ENCODE measurements around the gene NR6A1. TPM values are rescaled to one million over a fixed set of nuclear protein-coding genes. Genes with fewer than 3 reads are reported as not detected.

Gene NR6A1
- total RNA-seq, 1 donor from 2014 or later, result 302 TPM

DNA sequence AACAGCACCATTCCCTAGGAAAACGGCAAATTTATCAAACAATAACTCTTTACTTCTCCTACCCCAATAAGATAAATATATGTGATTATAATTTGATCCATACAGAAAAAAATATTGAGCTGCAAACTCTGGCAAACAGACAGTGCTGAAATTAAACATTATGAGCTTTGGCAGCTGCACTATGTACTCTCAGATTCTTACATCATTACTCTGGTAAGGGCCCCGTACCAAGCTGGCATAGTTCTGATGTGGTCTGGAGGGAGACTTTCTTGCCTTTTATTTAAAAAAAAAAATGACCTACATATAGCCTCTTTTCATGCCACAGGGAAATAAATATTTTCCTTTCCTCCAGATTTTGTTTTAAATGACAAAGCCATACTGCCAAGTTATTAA is 95.0 kb downstream of the NR6A1 start:
- Histone ChIP-seq H3K27ac (no peak overlapping the region), H3K9ac (no peak overlapping the region), H3F3A (ENCODE audit: low read depth) (no peaks in the 10 kb centered on the region), H3K27me3 (no peaks in the 10 kb centered on the region), H3K4me2 (no peak overlapping the region), H2AFZ (replicated peaks) (no peak overlapping the region), H3K9me3 (ENCODE audit: low read depth) (no peaks in the 10 kb centered on the region), H3K4me1 (no peaks in the 10 kb centered on the region), H4K20me1 (ENCODE audit: low read depth) (peaks cover 77% of the 10 kb centered on the region), H3K4me3 (no peak overlapping the region), H3K36me3 (no peaks in the 10 kb centered on the region), H3K79me2 (ENCODE audit: low read depth) (peaks cover 96% of the 10 kb centered on the region)
- Mint-ChIP-seq H3K27me3 (ENCODE audit: insufficient read depth, low read depth) (peaks cover 2% of the 10 kb centered on the region), H3K4me3 (no peak overlapping the region), H3K9me3 (no peaks in the 10 kb centered on the region), H3K27ac (no peak overlapping the region), H3K36me3 (peaks cover 23% of the 10 kb centered on the region), H3K4me1 (peaks cover 9% of the 10 kb centered on the region)
- DNase-seq (ENCODE audit: low spot score), result no peak
- TF ChIP-seq, protein P1, sequence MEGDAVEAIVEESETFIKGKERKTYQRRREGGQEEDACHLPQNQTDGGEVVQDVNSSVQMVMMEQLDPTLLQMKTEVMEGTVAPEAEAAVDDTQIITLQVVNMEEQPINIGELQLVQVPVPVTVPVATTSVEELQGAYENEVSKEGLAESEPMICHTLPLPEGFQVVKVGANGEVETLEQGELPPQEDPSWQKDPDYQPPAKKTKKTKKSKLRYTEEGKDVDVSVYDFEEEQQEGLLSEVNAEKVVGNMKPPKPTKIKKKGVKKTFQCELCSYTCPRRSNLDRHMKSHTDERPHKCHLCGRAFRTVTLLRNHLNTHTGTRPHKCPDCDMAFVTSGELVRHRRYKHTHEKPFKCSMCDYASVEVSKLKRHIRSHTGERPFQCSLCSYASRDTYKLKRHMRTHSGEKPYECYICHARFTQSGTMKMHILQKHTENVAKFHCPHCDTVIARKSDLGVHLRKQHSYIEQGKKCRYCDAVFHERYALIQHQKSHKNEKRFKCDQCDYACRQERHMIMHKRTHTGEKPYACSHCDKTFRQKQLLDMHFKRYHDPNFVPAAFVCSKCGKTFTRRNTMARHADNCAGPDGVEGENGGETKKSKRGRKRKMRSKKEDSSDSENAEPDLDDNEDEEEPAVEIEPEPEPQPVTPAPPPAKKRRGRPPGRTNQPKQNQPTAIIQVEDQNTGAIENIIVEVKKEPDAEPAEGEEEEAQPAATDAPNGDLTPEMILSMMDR (IDR thresholded peaks at IDR 0.05), result no peak
- TF ChIP-seq EZH2 (IDR thresholded peaks at IDR 0.05), result no peak
- no peak for TF ChIP-seq EZH2phosphoT487 (IDR thresholded peaks at IDR 0.05)

DNA sequence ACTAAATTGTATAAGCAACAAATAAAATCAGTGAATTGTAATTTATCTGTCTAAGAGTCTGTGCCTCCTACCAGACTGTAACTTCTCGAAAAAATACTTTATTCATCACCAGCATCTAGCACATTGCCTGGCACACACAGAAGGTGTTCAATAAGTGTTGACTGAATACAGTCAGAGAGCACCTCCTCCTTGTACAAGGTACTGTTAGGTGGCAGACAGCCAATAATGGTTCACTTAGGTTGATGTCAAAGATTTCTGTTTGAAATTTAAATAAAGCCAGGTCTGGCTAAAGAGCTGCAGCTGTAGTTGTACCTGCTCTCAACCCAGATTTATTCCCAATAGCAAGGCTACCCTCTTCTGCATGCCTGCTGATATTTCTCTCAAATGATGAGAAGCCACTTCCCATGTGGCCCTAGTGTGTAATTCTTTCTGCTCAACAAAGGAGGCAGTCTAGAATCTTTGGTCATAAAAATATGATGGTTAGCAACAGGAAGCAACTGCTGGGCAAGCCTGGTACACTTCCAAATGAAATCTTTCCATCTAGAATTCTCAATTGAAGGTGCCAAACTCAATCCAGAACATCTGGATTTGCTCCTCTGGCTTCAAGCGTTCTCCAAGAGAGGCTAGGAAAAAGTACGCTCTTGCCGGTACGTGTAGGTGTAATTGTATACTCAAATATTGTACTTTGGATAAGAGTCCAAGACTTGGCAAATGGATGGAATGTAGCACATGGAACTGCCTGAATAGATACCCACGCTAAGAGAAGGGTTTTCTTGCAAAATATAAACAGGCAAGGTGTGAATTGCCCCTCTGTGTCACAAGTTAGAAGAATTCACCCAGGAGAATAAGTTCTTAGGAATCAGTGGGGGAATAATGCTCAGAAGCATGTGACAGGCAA is 95.6 kb downstream of the NR6A1 start:
- Histone ChIP-seq H3F3A (ENCODE audit: low read depth) (no peaks in the 10 kb centered on the region), H3K27ac (no peak overlapping the region), H3K4me2 (no peak overlapping the region), H3K9me3 (ENCODE audit: low read depth) (no peaks in the 10 kb centered on the region), H3K27me3 (no peaks in the 10 kb centered on the region), H3K9ac (no peak overlapping the region), H4K20me1 (ENCODE audit: low read depth) (peaks cover 78% of the 10 kb centered on the region), H3K4me3 (no peak overlapping the region), H3K4me1 (no peaks in the 10 kb centered on the region), H3K79me2 (ENCODE audit: low read depth) (peaks cover 97% of the 10 kb centered on the region), H3K36me3 (no peaks in the 10 kb centered on the region), H2AFZ (replicated peaks) (no peak overlapping the region)
- no peaks in the 10 kb centered on the region for H3K9me3 Mint-ChIP-seq
- no peak overlapping the region for H3K4me3 Mint-ChIP-seq
- H3K27me3 Mint-ChIP-seq (ENCODE audit: insufficient read depth, low read depth), result peaks cover 2% of the 10 kb centered on the region
- no peak for DNase-seq (ENCODE audit: low spot score)
- peaks cover 20% of the 10 kb centered on the region for H3K36me3 Mint-ChIP-seq
- no peak overlapping the region for H3K27ac Mint-ChIP-seq
- H3K4me1 Mint-ChIP-seq, result peaks cover 9% of the 10 kb centered on the region
- TF ChIP-seq EZH2phosphoT487 (IDR thresholded peaks at IDR 0.05) (no peak), EZH2 (IDR thresholded peaks at IDR 0.05) (no peak)
- TF ChIP-seq, protein P1 (IDR thresholded peaks at IDR 0.05), result no peak

DNA sequence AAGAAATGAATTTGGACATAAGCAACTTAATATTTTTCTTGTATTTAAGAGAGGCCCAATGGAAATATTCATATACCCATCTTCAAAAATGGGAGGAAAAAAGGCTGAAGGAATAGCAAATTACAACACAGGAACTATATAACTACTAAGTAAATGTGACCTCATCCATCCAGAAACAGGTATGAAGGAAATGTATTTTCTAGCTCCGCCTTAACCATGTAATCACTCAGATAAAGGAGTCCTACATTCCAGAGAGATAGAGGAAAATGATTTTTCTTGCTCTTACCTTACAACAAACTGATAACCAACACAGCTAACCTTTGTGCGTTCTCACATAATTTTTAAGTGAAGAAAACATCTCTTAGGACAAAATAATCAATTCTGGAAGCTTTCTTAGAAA is 96.5 kb downstream of the NR6A1 start:
- H3K27ac ChIP-seq, result no peak overlapping the region
- no peak overlapping the region for H3K4me2 ChIP-seq
- H3K4me3 ChIP-seq, result no peak overlapping the region
- H3K4me3 Mint-ChIP-seq, result no peak overlapping the region
- no peak overlapping the region for H3K9ac ChIP-seq
- H3K36me3 Mint-ChIP-seq, result peaks cover 20% of the 10 kb centered on the region
- no peaks in the 10 kb centered on the region for H3K36me3 ChIP-seq
- peaks cover 85% of the 10 kb centered on the region for H4K20me1 ChIP-seq (ENCODE audit: low read depth)
- no peak overlapping the region for H2AFZ ChIP-seq (replicated peaks)
- DNase-seq (ENCODE audit: low spot score), result no peak
- peaks cover 97% of the 10 kb centered on the region for H3K79me2 ChIP-seq (ENCODE audit: low read depth)
- peaks cover 2% of the 10 kb centered on the region for H3K27me3 Mint-ChIP-seq (ENCODE audit: insufficient read depth, low read depth)
- no peaks in the 10 kb centered on the region for H3K4me1 ChIP-seq
- no peaks in the 10 kb centered on the region for H3K9me3 ChIP-seq (ENCODE audit: low read depth)
- H3K4me1 Mint-ChIP-seq, result peaks cover 9% of the 10 kb centered on the region
- no peaks in the 10 kb centered on the region for H3K9me3 Mint-ChIP-seq
- TF ChIP-seq EZH2phosphoT487 (IDR thresholded peaks at IDR 0.05) (no peak), EZH2 (IDR thresholded peaks at IDR 0.05) (no peak)
- TF ChIP-seq, protein P1 (IDR thresholded peaks at IDR 0.05), result no peak
- no peaks in the 10 kb centered on the region for H3K27me3 ChIP-seq
- no peaks in the 10 kb centered on the region for H3F3A ChIP-seq (ENCODE audit: low read depth)
- H3K27ac Mint-ChIP-seq, result no peak overlapping the region

Measured in neural progenitor cell (in vitro differentiated cells).